Breast epithelium (tissue), 3 donors: ENCODE measurements around the gene MAGEB10.

Experiments
- POLR2A ChIP-seq: fragments of 450-650 bp; IDR thresholded peaks from one replicate; pipeline ENCODE4 v1.6.1; 2016; ENCODE audit warnings: antibody characterized with exemption, mild to moderate bottlenecking, moderate library complexity
- TF ChIP-seq, protein P1 (sequence below), 3 donors: fragments of 450-650 bp; IDR thresholded peaks; one replicate each; pipeline ENCODE4 v1.5.1; 2016 to 2017; ENCODE audit warnings: antibody characterized with exemption in 3 of 3, mild to moderate bottlenecking in 3 of 3, moderate library complexity in 3 of 3

DNA sequence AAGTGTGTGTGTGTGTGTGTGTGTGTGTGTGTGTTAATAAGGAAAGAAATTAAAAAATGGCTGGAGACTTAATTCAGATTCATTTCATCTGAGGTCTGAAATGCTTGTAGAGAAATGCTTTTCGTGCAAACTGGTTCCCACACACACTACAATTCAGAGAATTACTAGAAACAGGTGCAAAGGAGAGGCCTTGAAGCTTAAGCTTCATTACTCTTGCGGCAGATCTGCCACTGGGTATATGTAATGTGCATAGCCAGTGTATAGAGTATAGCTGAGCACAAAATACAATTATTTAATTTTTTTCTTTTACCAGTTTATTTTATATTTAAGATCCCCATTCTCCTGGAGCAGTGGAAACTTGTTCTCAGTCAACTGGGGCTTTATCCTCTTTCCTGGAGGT, 31.8 kb upstream of the MAGEB10 start:
- TF ChIP-seq, protein P1, sequence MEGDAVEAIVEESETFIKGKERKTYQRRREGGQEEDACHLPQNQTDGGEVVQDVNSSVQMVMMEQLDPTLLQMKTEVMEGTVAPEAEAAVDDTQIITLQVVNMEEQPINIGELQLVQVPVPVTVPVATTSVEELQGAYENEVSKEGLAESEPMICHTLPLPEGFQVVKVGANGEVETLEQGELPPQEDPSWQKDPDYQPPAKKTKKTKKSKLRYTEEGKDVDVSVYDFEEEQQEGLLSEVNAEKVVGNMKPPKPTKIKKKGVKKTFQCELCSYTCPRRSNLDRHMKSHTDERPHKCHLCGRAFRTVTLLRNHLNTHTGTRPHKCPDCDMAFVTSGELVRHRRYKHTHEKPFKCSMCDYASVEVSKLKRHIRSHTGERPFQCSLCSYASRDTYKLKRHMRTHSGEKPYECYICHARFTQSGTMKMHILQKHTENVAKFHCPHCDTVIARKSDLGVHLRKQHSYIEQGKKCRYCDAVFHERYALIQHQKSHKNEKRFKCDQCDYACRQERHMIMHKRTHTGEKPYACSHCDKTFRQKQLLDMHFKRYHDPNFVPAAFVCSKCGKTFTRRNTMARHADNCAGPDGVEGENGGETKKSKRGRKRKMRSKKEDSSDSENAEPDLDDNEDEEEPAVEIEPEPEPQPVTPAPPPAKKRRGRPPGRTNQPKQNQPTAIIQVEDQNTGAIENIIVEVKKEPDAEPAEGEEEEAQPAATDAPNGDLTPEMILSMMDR (IDR thresholded peaks at IDR 0.05): no peak
- TF ChIP-seq POLR2A: no peak
